Esophagus muscularis mucosa (tissue), 4 donors: ENCODE measurements around the gene NGEF. TPM values are rescaled to one million over a fixed set of nuclear protein-coding genes. Genes with fewer than 3 reads are reported as not detected.
"Not testable (repeated sequence)": the region's sequence is repeated elsewhere in the genome, so short reads cannot be mapped to it uniquely, and the experiment has no call there.

Experiments used
- DNase-seq: peaks from one replicate; pipeline ENCODE4 v3.0.0-alpha.2; 2017; ENCODE audit errors: extremely low spot score
- H3K27ac ChIP-seq, 4 donors: fragments of 200-600 bp; sonication (generic); replicated peaks in 1 of 4; 1 replicate in 3 of 4; 2 replicates in 1 of 4; pipeline ENCODE4 v1.5.1; 2016 to 2019; ENCODE audit warnings: mild to moderate bottlenecking in 1 of 4
- H3K27me3 ChIP-seq, 4 donors: fragments of 200-600 bp; sonication (generic); one replicate each; pipeline versions ENCODE4 v1.5.1 to v1.6.0; 2016 to 2019
- H3K36me3 ChIP-seq, 4 donors: fragments of 200-600 bp; sonication (generic); one replicate each; pipeline ENCODE4 v1.5.1; 2016 to 2019
- H3K4me1 ChIP-seq, 4 donors: fragments of 200-600 bp; sonication (generic); one replicate each; pipeline ENCODE4 v1.5.1; 2016 to 2019
- H3K4me3 ChIP-seq, 4 donors: fragments of 200-600 bp; sonication (generic); 1 replicate in 2 of 4; 2 replicates in 2 of 4; pipeline ENCODE4 v1.5.1; 2016 to 2019; ENCODE audit warnings: mild to moderate bottlenecking in 4 of 4, moderate library complexity in 1 of 4
- H3K9me3 ChIP-seq, 4 donors: fragments of 200-600 bp; sonication (generic); 1 replicate in 3 of 4; 2 replicates in 1 of 4; pipeline ENCODE4 v1.5.1; 2016 to 2019
- CTCF ChIP-seq, 3 experiments: fragments of 200-600 bp in 2 of 3; fragments of 450-650 bp in 1 of 3; sonication (generic) in 2 of 3; IDR thresholded peaks; one replicate each; pipeline ENCODE4 v1.5.1; 2017 to 2019; ENCODE audit warnings: antibody characterized with exemption in 3 of 3, mild to moderate bottlenecking in 2 of 3, moderate library complexity in 1 of 3
- EP300 ChIP-seq: sonication (generic); formaldehyde crosslinking; IDR thresholded peaks from one replicate; pipeline ENCODE4 v1.6.1; 2017; ENCODE audit warnings: antibody characterized with exemption
- POLR2A ChIP-seq: fragments of 450-650 bp; IDR thresholded peaks from one replicate; pipeline ENCODE4 v1.6.1; 2017; ENCODE audit warnings: antibody characterized with exemption, moderate library complexity, mild to moderate bottlenecking, low read depth
- POLR2AphosphoS5 ChIP-seq, 2 donors: sonication (generic); formaldehyde crosslinking; IDR thresholded peaks; one replicate each; pipeline ENCODE4 v1.6.1; 2017; ENCODE audit warnings: antibody characterized with exemption in 2 of 2
- WGBS: methylation state at CpG from one replicate; pipeline ENCODE4 v1.1.5; 2018; 5-methylcytosine and 5-hydroxymethylcytosine counted together
- intact Hi-C: fragments of 100-400 bp; cut with DNase I; formaldehyde crosslinking; loops from one replicate; pipeline ENCODE4 v1.15.1; 2023
- total RNA-seq, 4 donors: library from RNA; depleted of rRNA; stranded (reverse); fragments of >200 nt; gene quantifications; one replicate each; pipeline versions ENCODE4 v1.1.0 to v1.2.1, GENCODE V29; 2016

Gene NGEF
- total RNA-seq, 4 donors from 2014 or later, result 0.33 to 0.98 (median 0.52) TPM; not detected in 1

GRCh38 chr2:233020454-233020853 is 7.4 kb upstream of the NGEF start:
- H3K27ac ChIP-seq, result no peak overlapping the region
- intact Hi-C loops, result no loop called here
- no peak for DNase-seq
- TF ChIP-seq POLR2AphosphoS5 (IDR thresholded peaks at IDR 0.05) (no peak), POLR2A (no peak), EP300 (no peak), CTCF (IDR thresholded peaks at IDR 0.05) (no peak)
- H3K9me3 ChIP-seq, result peaks cover 0 to 12% (median 5%) of the 10 kb centered on the region in 4 donors
- 84% methylated on average over 2 of the region's 2 CpGs for WGBS
- H3K36me3 ChIP-seq, result no peaks in the 10 kb centered on the region
- H3K4me1 ChIP-seq, result no peaks in the 10 kb centered on the region
- no peaks in the 10 kb centered on the region for H3K27me3 ChIP-seq
- no peak overlapping the region for H3K4me3 ChIP-seq

- H3K36me3 ChIP-seq, H3K27ac ChIP-seq, H3K27me3 ChIP-seq, intact Hi-C loops, H3K4me3 ChIP-seq, DNase-seq, H3K4me1 ChIP-seq: not testable (repeated sequence)
- peaks cover 0 to 12% (median 5%) of the 10 kb centered on the region in 4 donors for H3K9me3 ChIP-seq
- 97% methylated on average over 4 of the region's 4 CpGs for WGBS
Measured at GRCh38 chr2:233019610-233020009, 6.6 kb upstream of the NGEF start.

GRCh38 chr2:233017947-233018346 is 4.9 kb upstream of the NGEF start:
- TF ChIP-seq POLR2AphosphoS5 (IDR thresholded peaks at IDR 0.05), result no peak
- TF ChIP-seq EP300, result no peak
- TF ChIP-seq CTCF (IDR thresholded peaks at IDR 0.05), result no peak
- TF ChIP-seq POLR2A, result no peak
- Histone ChIP-seq H3K9me3 (peaks cover 0 to 12% (median 5%) of the 10 kb centered on the region in 4 donors), H3K4me3 (no peak overlapping the region), H3K27me3 (no peaks in the 10 kb centered on the region), H3K36me3 (no peaks in the 10 kb centered on the region), H3K27ac (no peak overlapping the region), H3K4me1 (no peaks in the 10 kb centered on the region)
- WGBS, result 91% methylated on average over 1 of the region's 1 CpG
- intact Hi-C loops, result no loop called here
- no peak for DNase-seq

GRCh38 chr2:233015019-233015645 is 2.1 kb upstream of the NGEF start:
- Histone ChIP-seq H3K36me3 (no peaks in the 10 kb centered on the region), H3K27me3 (no peaks in the 10 kb centered on the region), H3K27ac (no peak overlapping the region), H3K4me1 (no peaks in the 10 kb centered on the region), H3K9me3 (peaks cover 0 to 12% (median 5%) of the 10 kb centered on the region in 4 donors), H3K4me3 (no peak overlapping the region)
- DNase-seq, result no peak
- WGBS, result 92% methylated on average over 1 of the region's 1 CpG
- TF ChIP-seq EP300, result no peak
- TF ChIP-seq CTCF (IDR thresholded peaks at IDR 0.05), result no peak
- TF ChIP-seq POLR2AphosphoS5 (IDR thresholded peaks at IDR 0.05), result no peak
- no peak for TF ChIP-seq POLR2A
- intact Hi-C loops, result no loop called here

GRCh38 chr2:233013650-233014049 is 594 bp upstream of the NGEF start:
- Histone ChIP-seq H3K27ac (no peak overlapping the region), H3K4me1 (no peaks in the 10 kb centered on the region), H3K9me3 (peaks cover 0 to 11% (median 5%) of the 10 kb centered on the region in 4 donors), H3K4me3 (no peak overlapping the region), H3K27me3 (no peaks in the 10 kb centered on the region), H3K36me3 (no peaks in the 10 kb centered on the region)
- DNase-seq, result no peak
- 88% methylated on average over 1 of the region's 1 CpG for WGBS
- intact Hi-C loops, result no loop called here
- TF ChIP-seq POLR2A (no peak), POLR2AphosphoS5 (IDR thresholded peaks at IDR 0.05) (no peak), CTCF (IDR thresholded peaks at IDR 0.05) (no peak), EP300 (no peak)
